HCT116 (cell line): ENCODE measurements around the gene CLEC16A.

Experiments used
- CTCF ChIP-seq, 3 experiments: fragments of 200-600 bp in 1 of 3; sonication (generic) in 1 of 3; IDR thresholded peaks in 2 of 3; conservative IDR thresholded peaks in 1 of 3; 2 replicates each; pipeline ENCODE4 v1.5.1; 2012 to 2017; ENCODE audit warnings: low read depth in 2 of 3, low read length in 2 of 3, antibody characterized with exemption in 1 of 3, borderline replicate concordance in 1 of 3, control low read depth in 1 of 3, mild to moderate bottlenecking in 1 of 3, mixed read lengths in 1 of 3, mixed run types in 1 of 3, moderate library complexity in 1 of 3; ENCODE audit not compliant: insufficient read depth in 1 of 3
- ELF1 ChIP-seq: IDR thresholded peaks from 2 replicates; pipeline ENCODE4 v1.6.1; 2012; ENCODE audit warnings: low read depth, borderline replicate concordance
- RAD21 ChIP-seq: IDR thresholded peaks from 2 replicates; pipeline ENCODE4 v1.6.1; 2012; ENCODE audit warnings: low read depth, mild to moderate bottlenecking
- SIN3A ChIP-seq: IDR thresholded peaks from 2 replicates; pipeline ENCODE4 v1.6.1; 2012; ENCODE audit warnings: low read depth

GRCh38 chr16:11056090-11056992 lies 112.0 kb downstream of the CLEC16A start:
- TF ChIP-seq RAD21 (no peak), CTCF (IDR thresholded peaks at IDR 0.05 in 2 of 3, conservative IDR thresholded peaks at IDR 0.05 in 1 of 3; ENCODE audit: borderline replicate concordance in 1 of 3, insufficient read depth in 1 of 3, low read depth in 2 of 3, low read length in 2 of 3) (no peak), ELF1 (no peak), SIN3A (no peak)
